H1 (cell line): Measurements from ENCODE around the gene PPFIA2. TPM values are rescaled to one million over a fixed set of nuclear protein-coding genes. Genes with fewer than 3 reads are reported as not detected.

ENCODE experiments used
- CTCF ChIA-PET: fragments of 300-600 bp; sonication (Branson Sonifier 250); formaldehyde crosslinking; loops from one replicate; lab custom pipeline; 2021; ENCODE audit not compliant: partially characterized antibody; lab: Charles Lee
- POLR2A ChIA-PET: fragments of 300-600 bp; sonication (Branson Sonifier 250); formaldehyde crosslinking; loops from one replicate; lab custom pipeline; 2021; ENCODE audit warnings: inconsistent platforms; ENCODE audit not compliant: partially characterized antibody; lab: Charles Lee
- DNase-seq, 2 experiments: peaks; one replicate each; pipeline versions ENCODE4 v3.0.0 to v3.0.0-alpha.2; 2010 to 2022; ENCODE audit warnings: low spot score in 2 of 2, low read depth in 1 of 2, mixed read lengths in 1 of 2
- FAIRE-seq: peaks from 2 replicates; lab custom pipeline; 2011; peaks lifted over from hg19 to GRCh38; lab: Jason Lieb, UNC
- H2AFZ ChIP-seq: 2 replicates; pipeline ENCODE4 v1.8.1; 2012; ENCODE audit warnings: low read length, inconsistent platforms
- H2AK5ac ChIP-seq: 2 replicates; pipeline ENCODE4 v1.6.1; 2013; ENCODE audit warnings: low read depth, low read length
- H2BK120ac ChIP-seq: replicated peaks from 2 replicates; pipeline ENCODE3; 2013; ENCODE audit warnings: low read depth, low read length, inconsistent platforms
- H2BK12ac ChIP-seq: 2 replicates; pipeline ENCODE4 v1.6.1; 2013; ENCODE audit warnings: low read depth, low read length
- H2BK15ac ChIP-seq: 2 replicates; pipeline ENCODE4 v1.6.1; 2013; ENCODE audit warnings: low read length
- H2BK20ac ChIP-seq: 2 replicates; pipeline ENCODE4 v1.6.1; 2013; ENCODE audit warnings: low read length
- H2BK5ac ChIP-seq: 2 replicates; pipeline ENCODE4 v1.6.1; 2013; ENCODE audit warnings: low read depth, low read length
- H3K14ac ChIP-seq: 2 replicates; pipeline ENCODE4 v1.6.1; 2013; ENCODE audit warnings: inconsistent platforms; ENCODE audit not compliant: insufficient read length
- H3K18ac ChIP-seq: 2 replicates; pipeline ENCODE4 v1.6.1; 2013; ENCODE audit warnings: low read length; ENCODE audit errors: extremely low read depth
- H3K23ac ChIP-seq: 2 replicates; pipeline ENCODE4 v1.6.1; 2013; ENCODE audit warnings: inconsistent platforms; ENCODE audit not compliant: insufficient read length
- H3K23me2 ChIP-seq: 2 replicates; pipeline ENCODE4 v1.6.1; 2013; ENCODE audit warnings: low read depth, low read length
- H3K27ac ChIP-seq: 2 replicates; pipeline ENCODE4 v1.6.1; 2011; ENCODE audit warnings: low read depth, low read length, inconsistent platforms
- H3K27me3 ChIP-seq, 4 experiments: replicated peaks in 1 of 4; 1 replicate in 1 of 4; 2 replicates in 3 of 4; pipeline versions ENCODE4 v1.6.1 to v1.8.1; 2011 to 2013; ENCODE audit warnings: low read length in 3 of 4, mild to moderate bottlenecking in 3 of 4, inconsistent platforms in 2 of 4, mixed read lengths in 2 of 4, moderate library complexity in 1 of 4; ENCODE audit not compliant: control insufficient read depth in 3 of 4, insufficient read depth in 3 of 4; ENCODE audit errors: extremely low read depth in 1 of 4
- H3K36me3 ChIP-seq, 4 experiments: 2 replicates each; pipeline versions ENCODE4 v1.6.1 to v1.8.1; 2011 to 2013; ENCODE audit warnings: mild to moderate bottlenecking in 4 of 4, low read length in 3 of 4, moderate library complexity in 2 of 4, control low read depth in 1 of 4, inconsistent platforms in 1 of 4; ENCODE audit not compliant: insufficient read depth in 4 of 4, control insufficient read depth in 2 of 4
- H3K4ac ChIP-seq: replicated peaks from 2 replicates; pipeline ENCODE3; 2013; ENCODE audit warnings: low read length, low read depth, mixed read lengths, inconsistent platforms; ENCODE audit not compliant: insufficient read length
- H3K4me1 ChIP-seq, 4 experiments: replicated peaks in 1 of 4; 1 replicate in 1 of 4; 2 replicates in 3 of 4; pipeline versions ENCODE4 v1.6.1 to v1.8.1; 2011 to 2013; ENCODE audit warnings: low read length in 3 of 4, inconsistent platforms in 2 of 4, mixed read lengths in 1 of 4; ENCODE audit not compliant: insufficient read depth in 4 of 4, control insufficient read depth in 3 of 4
- H3K4me2 ChIP-seq, 2 experiments: 2 replicates each; pipeline versions ENCODE4 v1.6.1 to v1.8.1; 2011 to 2013; ENCODE audit warnings: low read depth in 2 of 2, low read length in 2 of 2, control low read depth in 1 of 2, inconsistent platforms in 1 of 2, mild to moderate bottlenecking in 1 of 2; ENCODE audit not compliant: insufficient read depth in 1 of 2
- H3K4me3 ChIP-seq, 4 experiments: fragments of 200-600, 300-600 bp in 1 of 4; sonication (generic), shearing (Covaris generic), sonication (Bioruptor Twin) in 1 of 4; 2 replicates each; pipeline versions ENCODE4 v1.5.1 to v1.8.1; 2011 to 2016; ENCODE audit warnings: low read length in 4 of 4, low read depth in 3 of 4, control low read depth in 2 of 4, inconsistent platforms in 2 of 4, mild to moderate bottlenecking in 2 of 4, mixed read lengths in 1 of 4, moderate library complexity in 1 of 4; ENCODE audit not compliant: insufficient read depth in 2 of 4; ENCODE audit errors: extremely low read depth in 1 of 4
- H3K56ac ChIP-seq: replicated peaks from 2 replicates; pipeline ENCODE3; 2013; ENCODE audit warnings: low read depth, mild to moderate bottlenecking, mixed read lengths, low read length, inconsistent platforms; ENCODE audit not compliant: insufficient read length
- H3K79me1 ChIP-seq: 2 replicates; pipeline ENCODE4 v1.6.1; 2013; ENCODE audit warnings: low read depth, low read length, control low read depth
- H3K79me2 ChIP-seq, 2 experiments: 2 replicates each; pipeline versions ENCODE4 v1.6.1 to v1.8.1; 2012 to 2013; ENCODE audit warnings: low read length in 2 of 2, mild to moderate bottlenecking in 2 of 2, inconsistent platforms in 1 of 2; ENCODE audit not compliant: insufficient read depth in 2 of 2, control insufficient read depth in 1 of 2
- H3K9ac ChIP-seq, 4 experiments: replicated peaks in 1 of 4; 1 replicate in 1 of 4; 2 replicates in 3 of 4; pipeline versions ENCODE4 v1.6.1 to v1.8.1; 2011 to 2013; ENCODE audit warnings: low read depth in 3 of 4, low read length in 3 of 4, control low read depth in 2 of 4, mild to moderate bottlenecking in 2 of 4, moderate library complexity in 2 of 4, inconsistent platforms in 1 of 4; ENCODE audit errors: extremely low read depth in 1 of 4
- H3K9me3 ChIP-seq, 2 experiments: 2 replicates each; pipeline versions ENCODE4 v1.6.1 to v1.8.1; 2012 to 2013; ENCODE audit warnings: mild to moderate bottlenecking in 2 of 2, moderate library complexity in 2 of 2, control low read depth in 1 of 2, inconsistent platforms in 1 of 2, low read depth in 1 of 2, low read length in 1 of 2, mixed read lengths in 1 of 2; ENCODE audit not compliant: insufficient read depth in 2 of 2
- H4K20me1 ChIP-seq, 2 experiments: replicated peaks in 1 of 2; 2 replicates each; pipeline versions ENCODE3 to v1.8.1; 2011 to 2013; ENCODE audit warnings: inconsistent platforms in 2 of 2, low read length in 2 of 2, mild to moderate bottlenecking in 1 of 2; ENCODE audit not compliant: insufficient read depth in 2 of 2, control insufficient read depth in 1 of 2
- H4K5ac ChIP-seq: 2 replicates; pipeline ENCODE4 v1.6.1; 2013; ENCODE audit warnings: low read length, low read depth, mixed read lengths, inconsistent platforms; ENCODE audit not compliant: insufficient read length
- H4K8ac ChIP-seq: 2 replicates; pipeline ENCODE4 v1.8.0; 2013; ENCODE audit warnings: mild to moderate bottlenecking, moderate library complexity, low read length, inconsistent platforms; ENCODE audit not compliant: insufficient read depth; ENCODE audit errors: extremely low read depth
- H4K91ac ChIP-seq: replicated peaks from 2 replicates; pipeline ENCODE3; 2013; ENCODE audit warnings: low read length, mixed read lengths, inconsistent platforms; ENCODE audit not compliant: insufficient read length
- BRCA1 ChIP-seq: IDR thresholded peaks from 2 replicates; pipeline ENCODE4 v1.6.1; 2012; ENCODE audit warnings: low read depth, low read length, improper control_type of control experiment
- CEBPB ChIP-seq: IDR thresholded peaks from 2 replicates; pipeline ENCODE4 v1.6.1; 2012; ENCODE audit warnings: low read depth, low read length
- CTCF ChIP-seq, 3 experiments: IDR thresholded peaks; 1 replicate in 2 of 3; 2 replicates in 1 of 3; pipeline versions ENCODE4 v1.5.1 to v1.6.1; 2011; ENCODE audit warnings: low read length in 3 of 3, mild to moderate bottlenecking in 3 of 3, inconsistent platforms in 2 of 3, low read depth in 1 of 3, moderate library complexity in 1 of 3; ENCODE audit not compliant: insufficient read depth in 1 of 3; ENCODE audit errors: control extremely low read depth in 1 of 3
- POLR2AphosphoS5 ChIP-seq: IDR thresholded peaks from 2 replicates; pipeline ENCODE4 v1.6.1; 2011; ENCODE audit warnings: low read depth, low read length
- SIN3A ChIP-seq, 2 experiments: IDR thresholded peaks in 1 of 2; conservative IDR thresholded peaks in 1 of 2; 2 replicates each; pipeline ENCODE4 v1.6.1; 2011 to 2012; ENCODE audit warnings: low read length in 2 of 2, improper control_type of control experiment in 1 of 2, low read depth in 1 of 2, mild to moderate bottlenecking in 1 of 2
- TCF12 ChIP-seq: IDR thresholded peaks from 2 replicates; pipeline ENCODE4 v1.6.1; 2011; ENCODE audit warnings: low read depth, mild to moderate bottlenecking, low read length
- TEAD4 ChIP-seq: IDR thresholded peaks from 2 replicates; pipeline ENCODE4 v1.6.1; 2012; ENCODE audit warnings: low read depth, low read length, inconsistent platforms, mixed read lengths
- WGBS, 2 experiments: shearing (Covaris generic) in 1 of 2; methylation state at CpG; one replicate each; pipeline versions ENCODE4 v1.1.6 to v1.1.7; 2013 to 2015; ENCODE audit warnings: low lambda C conversion rate in 2 of 2, mixed read lengths in 2 of 2, inconsistent platforms in 1 of 2, low coverage in 1 of 2, missing lambda C conversion rate in 1 of 2; ENCODE audit not compliant: insufficient replicate concordance in 2 of 2, insufficient coverage in 1 of 2, insufficient read length in 1 of 2; ENCODE audit errors: extremely low coverage in 1 of 2, missing lambda C conversion rate in 1 of 2; 5-methylcytosine and 5-hydroxymethylcytosine counted together
- polyA plus RNA-seq, 7 experiments: library from polyadenylated mRNA; depleted of rRNA in 3 of 7; stranded (reverse) in 5 of 7; unstranded in 2 of 7; fragments of >200 nt in 5 of 7; fragments of 200-250 nt in 2 of 7; gene quantifications; 1 replicate in 5 of 7; 2 replicates in 1 of 7; 4 replicates in 1 of 7; pipeline versions ENCODE4 v1.2.1 to v1.2.3, GENCODE V29; 2011 to 2013; ENCODE audit warnings: missing spikeins in 2 of 7, mixed read lengths in 2 of 7
- total RNA-seq: library from RNA; stranded (reverse); fragmentation: NEBNext Ultra II Directional; extraction: Animal tissue kit (Norgen Biotek cat#: 25700); gene quantifications from 2 replicates; pipeline ENCODE4 v1.2.1, GENCODE V29; 2021

Gene PPFIA2
- total and polyA plus RNA-seq, 2 of the 8 experiments (the other 6 are each of a cell fraction or from before 2014, with no cell fraction given), result 1.2 to 1.8 TPM

DNA sequence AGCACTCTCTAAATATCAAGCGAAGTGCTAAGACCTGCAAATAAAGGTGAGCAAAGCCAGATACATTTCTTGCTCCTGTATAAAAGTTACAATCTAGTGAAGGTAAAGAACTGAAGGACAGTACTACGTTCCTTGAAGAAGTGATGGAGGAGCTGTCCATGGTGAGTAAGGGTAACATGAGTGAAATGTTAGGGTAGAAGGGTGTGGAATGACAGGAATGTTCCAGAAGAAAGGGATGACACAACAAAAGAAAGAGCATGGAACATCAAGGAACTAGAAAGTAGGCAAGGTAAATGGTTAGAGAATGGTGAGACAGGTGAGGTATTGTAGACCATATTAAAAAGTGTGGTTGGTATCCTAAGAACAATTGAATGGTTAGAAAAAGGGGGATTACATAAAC lies 408.8 kb downstream of the PPFIA2 start:
- no peak overlapping the region for H2AFZ ChIP-seq
- no peak overlapping the region for H3K56ac ChIP-seq
- H2BK120ac ChIP-seq, result no peak overlapping the region
- H3K4me3 ChIP-seq, result no peak overlapping the region
- H3K9ac ChIP-seq, result no peak overlapping the region
- no peaks in the 10 kb centered on the region for H4K20me1 ChIP-seq
- no peaks in the 10 kb centered on the region for H3K36me3 ChIP-seq
- H3K14ac ChIP-seq, result no peak overlapping the region
- no peaks in the 10 kb centered on the region for H3K79me2 ChIP-seq
- no peak overlapping the region for H2BK15ac ChIP-seq
- H2BK20ac ChIP-seq, result no peak overlapping the region
- no peak overlapping the region for H3K23ac ChIP-seq
- no peak overlapping the region for H2AK5ac ChIP-seq
- WGBS, 2 experiments, result 84% methylated on average over 2 of the region's 2 CpGs; no CpG with 5 or more reads in 1 of the 2 experiments
- ChIA-PET CTCF (no interaction called here), POLR2A (no interaction called here)
- H3K4ac ChIP-seq, result no peak overlapping the region
- peak; percentile 98 for TF ChIP-seq TEAD4
- no peak for TF ChIP-seq CTCF (IDR thresholded peaks at IDR 0.05; ENCODE audit: control extremely low read depth in 1 of 3, insufficient read depth in 1 of 3, low read depth in 1 of 3, low read length in 3 of 3)
- TF ChIP-seq TCF12, result 0 out of 2 replicates have a peak, but pooled peaks have one; percentile 37
- 0 out of 4 replicates have a peak, but pooled peaks of 1 of the 2 experiments have one; percentile 63 for TF ChIP-seq SIN3A (conservative IDR thresholded peaks at IDR 0.05 in 1 of 2, IDR thresholded peaks at IDR 0.05 in 1 of 2; ENCODE audit: low read depth in 1 of 2, low read length in 2 of 2)
- TF ChIP-seq CEBPB, result 0 out of 2 replicates have a peak, but pooled peaks have one; percentile 3
- no peak for TF ChIP-seq BRCA1
- TF ChIP-seq POLR2AphosphoS5, result 0 out of 2 replicates have a peak, but pooled peaks have one; percentile 18
- no peak overlapping the region for H3K27ac ChIP-seq
- no peaks in the 10 kb centered on the region for H3K9me3 ChIP-seq
- DNase-seq (no peak), FAIRE-seq (peak; percentile 81)
- no peak overlapping the region for H4K8ac ChIP-seq
- H3K79me1 ChIP-seq, result no peaks in the 10 kb centered on the region
- no peaks in the 10 kb centered on the region; the same call in 1 of the 2 replicates for H3K23me2 ChIP-seq
- H4K5ac ChIP-seq, result no peak overlapping the region
- H2BK12ac ChIP-seq, result no peak overlapping the region
- H3K4me2 ChIP-seq, result no peak overlapping the region
- H2BK5ac ChIP-seq, result no peak overlapping the region
- no peaks in the 10 kb centered on the region for H3K4me1 ChIP-seq
- peaks cover 0 to 2% (median 0%) of the 10 kb centered on the region in 4 experiments; a peak in 1 of 7 replicates for H3K27me3 ChIP-seq
- no peak overlapping the region for H4K91ac ChIP-seq
- no peak overlapping the region for H3K18ac ChIP-seq
